ENCODE data around the gene MEIKIN. TPM values are rescaled to one million over a fixed set of nuclear protein-coding genes. Genes with fewer than 3 reads are reported as not detected.

The MEIKIN gene
- total and polyA plus RNA-seq, 4 donors: 0.42 to 0.51 TPM; not detected in 2

GRCh38 chr5:131965826-131966415, 20.5 kb upstream of the MEIKIN start:
- TF ChIP-seq RAD21 (IDR thresholded peaks at IDR 0.05): no peak
- no peak for TF ChIP-seq FOXA2 (IDR thresholded peaks at IDR 0.05)
- no peak for TF ChIP-seq TAF1 (conservative IDR thresholded peaks at IDR 0.05)
- no peak for TF ChIP-seq GABPA (IDR thresholded peaks at IDR 0.05 in 1 of 2, conservative IDR thresholded peaks at IDR 0.05 in 1 of 2)
- TF ChIP-seq ZBTB33 (IDR thresholded peaks at IDR 0.05): no peak
- no peak for TF ChIP-seq NR2F2 (IDR thresholded peaks at IDR 0.05)
- TF ChIP-seq YY1 (IDR thresholded peaks at IDR 0.05): no peak
- no peak for TF ChIP-seq HNF4A (conservative IDR thresholded peaks at IDR 0.05)
- no peak for TF ChIP-seq HNF4G (IDR thresholded peaks at IDR 0.05)
- TF ChIP-seq SP1 (IDR thresholded peaks at IDR 0.05): no peak
- TF ChIP-seq REST (IDR thresholded peaks at IDR 0.05): no peak
- TF ChIP-seq ATF3 (IDR thresholded peaks at IDR 0.05): no peak
- no peak for TF ChIP-seq JUND (IDR thresholded peaks at IDR 0.05)
- no peak for TF ChIP-seq CTCF (IDR thresholded peaks at IDR 0.05; ENCODE audit: low read depth, low read length, missing input control)
- H3K9ac ChIP-seq (ENCODE audit: low read depth in 1 of 2, low read length in 2 of 2): no peak overlapping the region
- H3K9me3 ChIP-seq (ENCODE audit: control insufficient read depth in 4 of 4, low read length in 3 of 4): no peaks in the 10 kb centered on the region
- H3K36me3 ChIP-seq (ENCODE audit: control insufficient read depth in 4 of 4, insufficient read depth in 3 of 4, low read depth in 1 of 4, low read length in 3 of 4): peaks cover 0 to 2% (median 0%) of the 10 kb centered on the region in 4 donors
- H3K27ac ChIP-seq (ENCODE audit: low read depth in 1 of 2, low read length in 2 of 2): no peak overlapping the region
- H3K27me3 ChIP-seq (ENCODE audit: control insufficient read depth in 4 of 4, insufficient read depth in 4 of 4, low read length in 3 of 4): no peaks in the 10 kb centered on the region
- WGBS: 90% methylated on average over 6 of the region's 6 CpGs
- no peaks in the 10 kb centered on the region for H3K4me1 ChIP-seq (ENCODE audit: control insufficient read depth in 4 of 4, insufficient read depth in 4 of 4, low read length in 3 of 4)
- no peak overlapping the region for H3K4me3 ChIP-seq (ENCODE audit: low read depth in 1 of 3, low read length in 3 of 3)
- no peak for DNase-seq (ENCODE audit: low spot score)

GRCh38 chr5:131959906-131960305, 14.4 kb upstream of the MEIKIN start:
- 92% methylated on average over 3 of the region's 3 CpGs for WGBS
- H3K36me3 ChIP-seq (ENCODE audit: control insufficient read depth in 4 of 4, insufficient read depth in 3 of 4, low read depth in 1 of 4, low read length in 3 of 4): no peaks in the 10 kb centered on the region
- H3K9ac ChIP-seq (ENCODE audit: low read depth in 1 of 2, low read length in 2 of 2): no peak overlapping the region
- TF ChIP-seq MAX (IDR thresholded peaks at IDR 0.05) (no peak), HNF4A (conservative IDR thresholded peaks at IDR 0.05) (no peak), NR2F2 (IDR thresholded peaks at IDR 0.05) (no peak), ZBTB33 (IDR thresholded peaks at IDR 0.05) (no peak), YY1 (IDR thresholded peaks at IDR 0.05) (no peak), JUND (IDR thresholded peaks at IDR 0.05) (no peak), RXRA (IDR thresholded peaks at IDR 0.05) (no peak), FOXA1 (IDR thresholded peaks at IDR 0.05) (no peak), CTCF (IDR thresholded peaks at IDR 0.05; ENCODE audit: low read depth, low read length, missing input control) (no peak), FOXA2 (IDR thresholded peaks at IDR 0.05) (no peak), TAF1 (conservative IDR thresholded peaks at IDR 0.05) (no peak)
- DNase-seq (ENCODE audit: low spot score): no peak
- no peaks in the 10 kb centered on the region for H3K4me1 ChIP-seq (ENCODE audit: control insufficient read depth in 4 of 4, insufficient read depth in 4 of 4, low read length in 3 of 4)
- no peak overlapping the region for H3K4me3 ChIP-seq (ENCODE audit: low read depth in 1 of 3, low read length in 3 of 3)
- no peak overlapping the region for H3K27ac ChIP-seq (ENCODE audit: low read depth in 1 of 2, low read length in 2 of 2)
- H3K9me3 ChIP-seq (ENCODE audit: control insufficient read depth in 4 of 4, low read length in 3 of 4): no peaks in the 10 kb centered on the region
- H3K27me3 ChIP-seq (ENCODE audit: control insufficient read depth in 4 of 4, insufficient read depth in 4 of 4, low read length in 3 of 4): no peaks in the 10 kb centered on the region
